ENCODE data around the gene GK2.

The GK2 gene

GRCh38 chr4:79413032-79413885 lies 5.2 kb upstream of the GK2 start:
- no peak for DNase-seq (ENCODE audit: extremely low read depth, low read depth)
- no peak for TF ChIP-seq CTCF (IDR thresholded peaks at IDR 0.05; ENCODE audit: low read depth, low read length, missing control alignments)
- no peak overlapping the region for H3K4me3 ChIP-seq (replicated peaks; ENCODE audit: low read depth, low read length)

GRCh38 chr4:79404666-79405065 lies 3.4 kb downstream of the GK2 start:
- DNase-seq (ENCODE audit: extremely low read depth, low read depth) = no peak
- TF ChIP-seq CTCF (IDR thresholded peaks at IDR 0.05; ENCODE audit: low read depth, low read length, missing control alignments) = no peak
- H3K4me3 ChIP-seq (replicated peaks; ENCODE audit: low read depth, low read length) = no peak overlapping the region

GRCh38 chr4:79403356-79403755 lies 4.7 kb downstream of the GK2 start:
- no peak for TF ChIP-seq CTCF (IDR thresholded peaks at IDR 0.05; ENCODE audit: low read depth, low read length, missing control alignments)

GRCh38 chr4:79402332-79402851 lies 5.6 kb downstream of the GK2 start:
- DNase-seq (ENCODE audit: extremely low read depth, low read depth) = no peak
- no peak overlapping the region for H3K4me3 ChIP-seq (replicated peaks; ENCODE audit: low read depth, low read length)
- no peak for TF ChIP-seq CTCF (IDR thresholded peaks at IDR 0.05; ENCODE audit: low read depth, low read length, missing control alignments)

More at GRCh38 chr4:79403356-79403755, 4.7 kb downstream of the GK2 start:
- H3K4me3 ChIP-seq (replicated peaks; ENCODE audit: low read depth, low read length) = no peak overlapping the region
- no peak for DNase-seq (ENCODE audit: extremely low read depth, low read depth)

GRCh38 chr4:79399076-79399475 lies 9.0 kb downstream of the GK2 start:
- DNase-seq (ENCODE audit: extremely low read depth, low read depth) = no peak
- no peak for TF ChIP-seq CTCF (IDR thresholded peaks at IDR 0.05; ENCODE audit: low read depth, low read length, missing control alignments)

GRCh38 chr4:79397951-79398350 lies 10.1 kb downstream of the GK2 start:
- no peak for DNase-seq (ENCODE audit: extremely low read depth, low read depth)
- TF ChIP-seq CTCF (IDR thresholded peaks at IDR 0.05; ENCODE audit: low read depth, low read length, missing control alignments) = no peak
- H3K4me3 ChIP-seq (replicated peaks; ENCODE audit: low read depth, low read length) = no peak overlapping the region

More at GRCh38 chr4:79399076-79399475, 9.0 kb downstream of the GK2 start:
- no peak overlapping the region for H3K4me3 ChIP-seq (replicated peaks; ENCODE audit: low read depth, low read length)
